Immature natural killer cell (primary cell): ENCODE data around the gene FBXL16. TPM values are rescaled to one million over a fixed set of nuclear protein-coding genes. Genes with fewer than 3 reads are reported as not detected.

ENCODE experiments used
- DNase-seq, 3 donors: peaks; one replicate each; pipeline ENCODE4 v3.0.0; 2022; ENCODE audit warnings: mixed read lengths in 1 of 3
- H3K27ac Mint-ChIP-seq, 6 donors: one replicate each; pipeline ENCODE4 v1.8.0; 2020; ENCODE audit warnings: mixed read lengths in 6 of 6, mild to moderate bottlenecking in 5 of 6, inconsistent platforms in 4 of 6, moderate library complexity in 3 of 6
- H3K27me3 Mint-ChIP-seq, 3 donors: one replicate each; pipeline ENCODE4 v1.8.0; 2020 to 2021; ENCODE audit warnings: low read depth in 3 of 3, mild to moderate bottlenecking in 3 of 3, mixed read lengths in 3 of 3, moderate library complexity in 3 of 3, inconsistent platforms in 1 of 3
- H3K36me3 Mint-ChIP-seq, 3 donors: one replicate each; pipeline ENCODE4 v1.8.0; 2020; ENCODE audit warnings: mixed read lengths in 3 of 3, inconsistent platforms in 2 of 3, mild to moderate bottlenecking in 2 of 3
- H3K4me1 Mint-ChIP-seq, 2 donors: one replicate each; pipeline ENCODE4 v1.8.0; 2020; ENCODE audit warnings: inconsistent platforms in 2 of 2, mild to moderate bottlenecking in 2 of 2, mixed read lengths in 2 of 2, moderate library complexity in 1 of 2
- H3K4me3 Mint-ChIP-seq, 5 donors: one replicate each; pipeline ENCODE4 v1.8.0; 2020; ENCODE audit warnings: mild to moderate bottlenecking in 5 of 5, mixed read lengths in 5 of 5, inconsistent platforms in 3 of 5, moderate library complexity in 3 of 5
- H3K9me3 Mint-ChIP-seq, 6 donors: one replicate each; pipeline ENCODE4 v1.8.0; 2020; ENCODE audit warnings: mild to moderate bottlenecking in 6 of 6, mixed read lengths in 6 of 6, inconsistent platforms in 4 of 6, moderate library complexity in 3 of 6
- polyA plus RNA-seq, 3 donors: library from polyadenylated mRNA; unstranded; fragments of 300-500 nt; fragmentation: Illumina TruSeq; gene quantifications; one replicate each; pipeline ENCODE4 v1.2.3, GENCODE V29; 2021

The FBXL16 gene
- polyA plus RNA-seq, 3 donors from 2014 or later: 0.20 TPM; not detected in 2

- Mint-ChIP-seq H3K27ac (peak overlapping the region in 2 of 6 donors; percentile 57 to 59), H3K4me3 (peak overlapping the region in 2 of 5 donors; percentile 33 to 45), H3K4me1 (peaks cover 8 to 18% of the 10 kb centered on the region in 2 donors), H3K27me3 (peaks cover 2 to 10% (median 5%) of the 10 kb centered on the region in 3 donors), H3K9me3 (no peaks in the 10 kb centered on the region), H3K36me3 (no peaks in the 10 kb centered on the region)
- no peak for DNase-seq
Observed at GRCh38 chr16:722835-723633, 17.4 kb upstream of the FBXL16 start.

DNA sequence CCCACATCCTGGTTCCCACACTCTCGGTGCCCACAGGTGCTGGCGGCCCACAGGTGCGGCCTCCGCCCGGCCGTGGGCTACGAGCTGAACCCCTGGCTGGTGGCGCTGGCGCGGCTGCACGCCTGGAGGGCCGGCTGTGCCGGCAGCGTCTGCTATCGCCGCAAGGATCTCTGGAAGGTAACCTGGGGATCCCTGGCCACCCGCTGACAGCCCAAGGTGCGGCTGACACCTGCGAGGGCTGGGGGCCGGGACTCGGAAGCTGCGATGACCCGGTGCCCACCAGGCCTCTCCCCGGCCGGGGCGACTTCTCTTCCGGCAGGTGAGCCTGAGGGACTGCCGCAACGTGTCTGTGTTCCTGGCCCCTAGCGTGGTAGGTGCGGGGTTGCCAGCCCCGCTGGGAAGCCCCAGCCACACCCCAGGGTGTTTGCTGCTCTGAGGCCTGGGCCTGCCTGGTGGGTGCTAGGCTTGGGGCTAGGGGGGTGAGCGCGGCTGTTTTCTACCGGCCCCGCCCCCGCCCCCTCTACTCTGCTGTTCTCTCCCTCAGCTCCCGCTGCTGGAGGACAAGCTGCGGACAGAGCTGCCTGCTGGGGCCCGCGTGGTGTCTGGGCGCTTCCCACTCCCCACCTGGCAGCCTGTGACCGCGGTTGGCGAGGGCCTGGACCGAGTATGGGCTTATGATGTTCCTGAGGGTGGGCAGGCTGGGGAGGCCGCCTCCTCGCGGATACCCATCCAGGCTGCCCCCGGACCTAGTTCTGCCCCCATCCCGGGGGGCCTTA, 16.4 kb upstream of the FBXL16 start:
- Mint-ChIP-seq H3K36me3 (no peaks in the 10 kb centered on the region), H3K4me1 (peaks cover 8 to 18% of the 10 kb centered on the region in 2 donors), H3K27me3 (peaks cover 2 to 5% (median 5%) of the 10 kb centered on the region in 3 donors), H3K4me3 (peak overlapping the region; percentile 36 to 70 (median 48)), H3K27ac (peak overlapping the region in 1 of 6 donors; percentile 43), H3K9me3 (no peaks in the 10 kb centered on the region)
- DNase-seq: no peak

GRCh38 chr16:720990-721764, 15.6 kb upstream of the FBXL16 start, which contains the start of gene ANTKMT:
TSS of gene ANTKMT (plus strand) at chr16:721146. CDS start at chr16:721275, 129 bp downstream.
- no peaks in the 10 kb centered on the region for H3K9me3 Mint-ChIP-seq
- no peaks in the 10 kb centered on the region for H3K36me3 Mint-ChIP-seq
- H3K27me3 Mint-ChIP-seq: peaks cover 2 to 3% (median 2%) of the 10 kb centered on the region in 3 donors
- peak within 1 kb of the TSS; percentile 51 to 88 (median 80) for H3K27ac Mint-ChIP-seq
- DNase-seq: peak; percentile 80 to 85 (median 83)
- peaks cover 8 to 20% of the 10 kb centered on the region in 2 donors for H3K4me1 Mint-ChIP-seq
- H3K4me3 Mint-ChIP-seq: peak within 1 kb of the TSS; percentile 82 to 88 (median 85)

- Mint-ChIP-seq H3K27me3 (peaks cover 2 to 5% (median 3%) of the 10 kb centered on the region in 3 donors), H3K4me3 (peak overlapping the region; percentile 82 to 88 (median 85)), H3K27ac (peak overlapping the region; percentile 51 to 88 (median 80)), H3K4me1 (peaks cover 8 to 21% of the 10 kb centered on the region in 2 donors), H3K9me3 (no peaks in the 10 kb centered on the region), H3K36me3 (no peaks in the 10 kb centered on the region)
- peak in 2 of 3 donors; percentile 33 for DNase-seq
Observed at GRCh38 chr16:720447-720989, 14.9 kb upstream of the FBXL16 start.

- Mint-ChIP-seq H3K27ac (peak overlapping the region; percentile 51 to 88 (median 80)), H3K4me3 (peak overlapping the region; percentile 82 to 88 (median 85)), H3K36me3 (no peaks in the 10 kb centered on the region), H3K27me3 (peaks cover 2 to 5% (median 3%) of the 10 kb centered on the region in 3 donors), H3K4me1 (peaks cover 8 to 21% of the 10 kb centered on the region in 2 donors), H3K9me3 (no peaks in the 10 kb centered on the region)
- no peak for DNase-seq
Observed at GRCh38 chr16:719815-720446, 14.3 kb upstream of the FBXL16 start.

DNA sequence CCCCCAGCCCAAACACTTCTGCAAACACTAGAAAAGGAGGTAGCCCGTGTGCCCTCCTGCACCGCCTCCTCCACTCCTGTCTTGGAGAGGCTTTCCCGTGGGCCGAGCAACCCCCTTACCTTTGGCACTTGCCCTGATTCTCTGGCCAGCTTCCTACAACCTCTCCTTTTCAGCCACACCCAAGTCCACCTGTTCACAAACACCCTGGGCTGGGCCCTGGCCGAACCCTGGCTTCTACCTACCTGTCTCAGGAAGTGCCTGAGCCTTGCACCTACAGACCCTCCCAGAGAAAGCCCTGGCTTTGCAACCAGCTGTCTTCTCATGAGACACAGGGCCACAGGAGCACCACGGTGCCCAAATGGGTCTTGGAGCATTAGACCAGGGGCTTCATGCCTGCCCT, 13.3 kb upstream of the FBXL16 start:
- no peak for DNase-seq
- Mint-ChIP-seq H3K4me3 (peak overlapping the region; percentile 54 to 88 (median 82)), H3K4me1 (peaks cover 8 to 21% of the 10 kb centered on the region in 2 donors)

DNA sequence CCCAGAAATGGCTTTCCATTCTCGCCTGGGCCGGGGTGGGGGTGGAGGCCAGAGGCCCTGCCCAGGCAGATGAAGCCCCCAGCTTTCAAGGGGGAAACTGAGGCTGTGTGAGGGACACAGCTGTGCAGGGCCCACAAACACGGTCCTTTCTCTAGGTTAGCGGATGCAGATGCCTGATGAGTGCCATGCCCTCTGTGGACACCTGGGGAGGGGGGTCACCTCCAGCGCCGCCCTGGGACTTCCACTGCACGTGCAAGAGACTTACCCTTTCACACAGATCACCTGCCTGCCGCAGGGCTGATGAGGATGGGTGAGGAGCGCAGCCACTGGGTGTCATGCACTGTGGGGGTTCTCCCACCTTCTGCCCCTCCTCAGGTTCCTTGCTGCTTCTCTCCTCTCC, 12.8 kb upstream of the FBXL16 start:
- H3K9me3 Mint-ChIP-seq: no peaks in the 10 kb centered on the region
- H3K27ac Mint-ChIP-seq: no peak overlapping the region
- no peak for DNase-seq
- H3K4me3 Mint-ChIP-seq: peak overlapping the region in 1 of 5 donors; percentile 7
- peaks cover 3 to 5% (median 4%) of the 10 kb centered on the region in 3 donors for H3K27me3 Mint-ChIP-seq
- H3K4me1 Mint-ChIP-seq: peaks cover 8 to 21% of the 10 kb centered on the region in 2 donors
- no peaks in the 10 kb centered on the region for H3K36me3 Mint-ChIP-seq

More for the DNA sequence above, 13.3 kb upstream of the FBXL16 start:
- peaks cover 3 to 5% (median 3%) of the 10 kb centered on the region in 3 donors for H3K27me3 Mint-ChIP-seq
- peak overlapping the region in 2 of 6 donors; percentile 45 to 83 for H3K27ac Mint-ChIP-seq
- H3K36me3 Mint-ChIP-seq: no peaks in the 10 kb centered on the region
- H3K9me3 Mint-ChIP-seq: no peaks in the 10 kb centered on the region

GRCh38 chr16:717450-718245, 12.0 kb upstream of the FBXL16 start:
- H3K27me3 Mint-ChIP-seq: peaks cover 2 to 6% (median 5%) of the 10 kb centered on the region in 3 donors
- H3K9me3 Mint-ChIP-seq: no peaks in the 10 kb centered on the region
- H3K4me1 Mint-ChIP-seq: peaks cover 8 to 22% of the 10 kb centered on the region in 2 donors
- DNase-seq: no peak
- no peaks in the 10 kb centered on the region for H3K36me3 Mint-ChIP-seq
- no peak overlapping the region for H3K27ac Mint-ChIP-seq
- H3K4me3 Mint-ChIP-seq: no peak overlapping the region

- no peaks in the 10 kb centered on the region for H3K36me3 Mint-ChIP-seq
- H3K4me1 Mint-ChIP-seq: peaks cover 8 to 21% of the 10 kb centered on the region in 2 donors
- peaks cover 1 to 6% (median 5%) of the 10 kb centered on the region in 3 donors for H3K27me3 Mint-ChIP-seq
- no peaks in the 10 kb centered on the region for H3K9me3 Mint-ChIP-seq
- no peak overlapping the region for H3K27ac Mint-ChIP-seq
- DNase-seq: no peak
- peak overlapping the region in 2 of 5 donors; percentile 29 to 76 for H3K4me3 Mint-ChIP-seq
Observed at GRCh38 chr16:716768-717325, 11.2 kb upstream of the FBXL16 start.

GRCh38 chr16:716200-716568, 10.6 kb upstream of the FBXL16 start:
- H3K9me3 Mint-ChIP-seq: no peaks in the 10 kb centered on the region
- H3K4me1 Mint-ChIP-seq: peaks cover 8 to 21% of the 10 kb centered on the region in 2 donors
- DNase-seq: no peak
- no peaks in the 10 kb centered on the region for H3K36me3 Mint-ChIP-seq
- H3K27ac Mint-ChIP-seq: no peak overlapping the region
- peaks cover 2 to 7% (median 6%) of the 10 kb centered on the region in 3 donors for H3K27me3 Mint-ChIP-seq
- H3K4me3 Mint-ChIP-seq: peak overlapping the region in 4 of 5 donors; percentile 47 to 76 (median 64)

GRCh38 chr16:715477-716199, 10.0 kb upstream of the FBXL16 start:
- Mint-ChIP-seq H3K36me3 (no peaks in the 10 kb centered on the region), H3K27ac (no peak overlapping the region), H3K9me3 (no peaks in the 10 kb centered on the region), H3K27me3 (peaks cover 2 to 9% (median 7%) of the 10 kb centered on the region in 3 donors), H3K4me1 (peaks cover 8 to 21% of the 10 kb centered on the region in 2 donors), H3K4me3 (peak overlapping the region in 4 of 5 donors; percentile 47 to 76 (median 64))
- peak in 1 of 3 donors; percentile 31 for DNase-seq
